ENCODE measurements around the gene OR4S2.

OR4S2 gene

DNA sequence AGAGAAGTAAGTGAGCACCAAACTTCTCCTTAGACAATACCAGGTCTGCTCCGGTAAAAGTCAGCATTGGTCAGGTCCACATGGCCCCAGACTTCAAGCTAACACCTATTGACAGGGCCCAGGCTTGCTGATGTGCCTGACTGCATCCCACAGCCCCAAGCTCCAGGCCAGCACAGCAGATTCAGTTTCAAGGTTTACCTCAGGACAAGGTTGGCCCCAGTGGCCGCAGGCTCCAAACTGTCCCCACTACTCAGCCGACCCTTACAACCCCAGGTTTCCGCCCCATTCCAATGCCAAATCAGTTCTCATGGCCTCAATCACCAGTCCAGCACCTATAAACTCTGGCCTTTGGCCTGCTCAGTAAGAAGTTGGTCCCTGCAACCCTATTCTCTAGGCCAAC, 53.3 kb downstream of the OR4S2 start:
- no peak overlapping the region for H3K27ac ChIP-seq (ENCODE audit: low read depth, low read length)
- H2BK15ac ChIP-seq (replicated peaks; ENCODE audit: low read depth), result no peak overlapping the region
- WGBS (ENCODE audit: extremely low coverage, insufficient coverage, low lambda C conversion rate), result no CpG with 5 or more reads among the region's 4 CpGs
- no peaks in the 10 kb centered on the region for H3K27me3 ChIP-seq (ENCODE audit: insufficient read depth, low read length, poor library complexity)
- no peak overlapping the region for H2BK120ac ChIP-seq (ENCODE audit: low read depth, low read length)
- no peak overlapping the region for H3K4ac ChIP-seq (ENCODE audit: low read depth, low read length)
- H4K5ac ChIP-seq (ENCODE audit: low read length), result no peak overlapping the region
- no peaks in the 10 kb centered on the region for H3K79me2 ChIP-seq (ENCODE audit: control insufficient read depth, insufficient read depth, low read length)
- H3K36me3 ChIP-seq (ENCODE audit: control insufficient read depth, insufficient read depth, low read length), result no peaks in the 10 kb centered on the region
- peak overlapping the region; percentile 17 for H3K4me3 ChIP-seq (ENCODE audit: low read length)
- H4K8ac ChIP-seq (ENCODE audit: low read depth, low read length), result no peak overlapping the region
- H3K79me1 ChIP-seq (ENCODE audit: low read length), result no peaks in the 10 kb centered on the region
- DNase-seq, result no peak
- H2BK5ac ChIP-seq (ENCODE audit: low read length), result no peak overlapping the region
- no peak overlapping the region for H3K56ac ChIP-seq (ENCODE audit: low read length)
- H3K4me2 ChIP-seq (ENCODE audit: low read length), result no peak overlapping the region
- no peak overlapping the region for H2AK5ac ChIP-seq (ENCODE audit: low read length)
- no peak overlapping the region for H3K18ac ChIP-seq (ENCODE audit: low read length)
- H3K9ac ChIP-seq (ENCODE audit: low read length), result no peak overlapping the region
- no peak overlapping the region for H3K23ac ChIP-seq (ENCODE audit: low read length)
- no peaks in the 10 kb centered on the region for H3K4me1 ChIP-seq (ENCODE audit: control insufficient read depth, low read depth, low read length)
